Sigmoid colon (tissue), 7 donors: Measurements from ENCODE around the gene TRPM4. TPM values are rescaled to one million over a fixed set of nuclear protein-coding genes. Genes with fewer than 3 reads are reported as not detected.

ENCODE experiments used
- DNase-seq: peaks from one replicate; pipeline ENCODE4 v3.0.0-alpha.2; 2019
- H3K27ac ChIP-seq, 4 donors: fragments of 200-600 bp; sonication (generic); one replicate each; pipeline ENCODE4 v1.5.1; 2016 to 2019; ENCODE audit warnings: mild to moderate bottlenecking in 1 of 4
- H3K27me3 ChIP-seq, 3 donors: fragments of 200-600 bp; sonication (generic); one replicate each; pipeline ENCODE4 v1.5.1; 2019; ENCODE audit warnings: mild to moderate bottlenecking in 1 of 3
- H3K36me3 ChIP-seq, 4 donors: fragments of 200-600 bp; sonication (generic); one replicate each; pipeline ENCODE4 v1.5.1; 2016 to 2019
- H3K4me1 ChIP-seq, 4 donors: fragments of 200-600 bp; sonication (generic); one replicate each; pipeline ENCODE4 v1.5.1; 2017 to 2019
- H3K4me3 ChIP-seq, 4 donors: fragments of 200-600 bp; sonication (generic); one replicate each; pipeline ENCODE4 v1.5.1; 2017 to 2019; ENCODE audit warnings: mild to moderate bottlenecking in 2 of 4, moderate library complexity in 1 of 4
- H3K9me3 ChIP-seq, 4 donors: fragments of 200-600 bp in 3 of 4; sonication (generic) in 3 of 4; one replicate each; pipeline versions ENCODE4 v1.5.1 to v1.6.1; 2013 to 2019
- EP300 ChIP-seq, 4 donors: sonication (generic); formaldehyde crosslinking; IDR thresholded peaks; one replicate each; pipeline ENCODE4 v1.6.1; 2017; ENCODE audit warnings: antibody characterized with exemption in 4 of 4
- POLR2A ChIP-seq, 2 donors: fragments of 450-650 bp; IDR thresholded peaks; one replicate each; pipeline ENCODE4 v1.6.1; 2016; ENCODE audit warnings: antibody characterized with exemption in 2 of 2, mild to moderate bottlenecking in 2 of 2, moderate library complexity in 2 of 2
- POLR2AphosphoS5 ChIP-seq, 4 donors: sonication (generic); formaldehyde crosslinking; IDR thresholded peaks; one replicate each; pipeline ENCODE4 v1.6.1; 2017; ENCODE audit warnings: antibody characterized with exemption in 4 of 4
- WGBS, 2 donors: extraction: QIAGEN DNeasy Blood & Tissue Kit; methylation state at CpG; one replicate each; pipeline ENCODE4 v1.1.7; 2013; 5-methylcytosine and 5-hydroxymethylcytosine counted together
- intact Hi-C: fragments of 100-400 bp; cut with DNase I; formaldehyde crosslinking; loops from one replicate; pipeline ENCODE4 v1.15.1; 2023
- polyA plus RNA-seq, 3 donors: library from polyadenylated mRNA; stranded (reverse); fragments of 200-250 nt; gene quantifications; one replicate each; pipeline ENCODE4 v1.2.3, GENCODE V29; 2013
- total RNA-seq, 4 donors: library from RNA; depleted of rRNA; stranded (reverse); fragments of >200 nt; gene quantifications; one replicate each; pipeline ENCODE4 v1.1.0, GENCODE V29; 2016
- TF ChIP-seq, protein P1 (sequence below), 4 experiments: fragments of 450-650 bp in 3 of 4; fragments of 200-600 bp in 1 of 4; IDR thresholded peaks; one replicate each; pipeline ENCODE4 v1.5.1; 2016 to 2019; ENCODE audit warnings: antibody characterized with exemption in 4 of 4, mild to moderate bottlenecking in 3 of 4, moderate library complexity in 2 of 4
- donor health status: healthy with polysubstance abuse.
- donor health status: Bipolar disorder and iron deficiency.
- donor health status: healthy.

TRPM4 gene
- total and polyA plus RNA-seq, 7 donors = 7.9 to 166 (median 18.0) TPM

DNA sequence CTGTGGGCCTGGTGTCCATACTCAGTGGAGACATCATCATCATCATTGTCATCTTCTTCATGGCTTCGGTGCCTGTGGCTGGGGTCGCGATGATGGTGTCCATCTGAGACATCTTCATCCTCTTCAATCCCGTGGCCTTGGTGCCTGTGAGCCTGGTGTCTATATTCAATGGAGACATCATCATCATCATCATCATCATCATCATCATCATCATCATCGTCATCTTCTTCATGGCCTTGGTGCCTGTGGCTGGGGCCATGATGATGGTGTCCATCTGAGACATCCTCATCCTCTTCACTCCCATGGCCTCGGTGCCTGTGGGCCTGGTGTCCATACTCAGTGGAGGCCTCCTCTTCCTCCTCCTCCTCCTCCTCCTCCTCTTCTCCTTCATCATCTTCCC is 3.3 kb upstream of the TRPM4 start:
- H3K27me3 ChIP-seq = peaks cover 0 to 2% (median 0%) of the 10 kb centered on the region in 3 donors
- H3K9me3 ChIP-seq = no peaks in the 10 kb centered on the region
- no peak overlapping the region for H3K27ac ChIP-seq
- H3K4me3 ChIP-seq = no peak overlapping the region
- peaks cover 0 to 42% (median 35%) of the 10 kb centered on the region in 4 donors for H3K4me1 ChIP-seq
- 94 to 96% methylated on average over 6 of the region's 6 CpGs for WGBS, 2 donors
- TF ChIP-seq EP300 (IDR thresholded peaks at IDR 0.05) (no peak), POLR2A (IDR thresholded peaks at IDR 0.05) (no peak), POLR2AphosphoS5 (IDR thresholded peaks at IDR 0.05) (no peak)
- TF ChIP-seq, protein P1, sequence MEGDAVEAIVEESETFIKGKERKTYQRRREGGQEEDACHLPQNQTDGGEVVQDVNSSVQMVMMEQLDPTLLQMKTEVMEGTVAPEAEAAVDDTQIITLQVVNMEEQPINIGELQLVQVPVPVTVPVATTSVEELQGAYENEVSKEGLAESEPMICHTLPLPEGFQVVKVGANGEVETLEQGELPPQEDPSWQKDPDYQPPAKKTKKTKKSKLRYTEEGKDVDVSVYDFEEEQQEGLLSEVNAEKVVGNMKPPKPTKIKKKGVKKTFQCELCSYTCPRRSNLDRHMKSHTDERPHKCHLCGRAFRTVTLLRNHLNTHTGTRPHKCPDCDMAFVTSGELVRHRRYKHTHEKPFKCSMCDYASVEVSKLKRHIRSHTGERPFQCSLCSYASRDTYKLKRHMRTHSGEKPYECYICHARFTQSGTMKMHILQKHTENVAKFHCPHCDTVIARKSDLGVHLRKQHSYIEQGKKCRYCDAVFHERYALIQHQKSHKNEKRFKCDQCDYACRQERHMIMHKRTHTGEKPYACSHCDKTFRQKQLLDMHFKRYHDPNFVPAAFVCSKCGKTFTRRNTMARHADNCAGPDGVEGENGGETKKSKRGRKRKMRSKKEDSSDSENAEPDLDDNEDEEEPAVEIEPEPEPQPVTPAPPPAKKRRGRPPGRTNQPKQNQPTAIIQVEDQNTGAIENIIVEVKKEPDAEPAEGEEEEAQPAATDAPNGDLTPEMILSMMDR (IDR thresholded peaks at IDR 0.05) = no peak
- intact Hi-C loops = no loop called here
- H3K36me3 ChIP-seq = no peaks in the 10 kb centered on the region
- DNase-seq = no peak

DNA sequence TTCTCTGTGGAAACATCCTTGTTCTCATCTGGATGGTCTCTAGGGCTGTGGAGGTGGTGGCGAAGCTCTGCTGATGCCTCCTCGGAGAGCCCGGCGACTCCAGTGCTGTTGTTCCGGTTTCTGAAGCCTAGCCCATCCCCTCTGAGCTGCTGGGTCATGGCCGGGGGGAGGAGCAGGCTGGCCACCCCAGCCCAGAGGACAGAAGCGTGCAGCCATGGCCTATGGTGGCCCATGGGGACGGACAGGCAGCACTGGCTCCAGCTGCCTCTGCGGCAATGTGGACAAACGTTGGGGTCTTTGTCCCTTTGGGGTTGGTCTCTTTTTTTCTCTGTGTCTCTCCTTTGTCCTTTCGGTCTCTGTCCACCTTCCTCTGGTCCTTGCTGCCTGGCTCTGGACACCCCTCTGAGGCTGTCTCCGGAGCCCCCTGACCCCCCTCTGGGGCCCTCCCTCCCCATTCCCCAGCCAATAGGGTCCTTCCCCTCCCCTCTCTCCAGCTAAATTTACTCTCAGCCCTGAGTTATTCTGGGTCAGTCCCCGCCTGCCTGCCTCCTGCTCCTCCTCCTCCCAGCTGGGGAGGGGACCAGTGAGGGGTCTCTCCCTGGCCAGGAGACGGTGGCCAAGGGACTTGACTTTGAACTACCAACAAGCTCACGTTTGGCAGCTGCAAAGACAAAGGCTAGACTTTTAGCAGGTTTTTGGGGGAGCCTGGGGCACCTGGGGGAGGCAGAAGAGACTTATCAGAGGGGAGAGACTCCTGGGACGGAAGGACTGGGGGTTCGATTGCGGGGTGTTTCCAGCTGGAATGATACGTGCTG is 2.4 kb upstream of the TRPM4 start, which contains the start of gene HRC:
HRC (minus strand) TSS at position 392 of the 815 bp plus-strand sequence; CDS start at position 233, 159 bp downstream.
- TF ChIP-seq POLR2AphosphoS5 (IDR thresholded peaks at IDR 0.05) = no peak
- TF ChIP-seq, protein P1 (IDR thresholded peaks at IDR 0.05) = no peak
- TF ChIP-seq POLR2A (IDR thresholded peaks at IDR 0.05) = no peak
- no peak for TF ChIP-seq EP300 (IDR thresholded peaks at IDR 0.05)
- DNase-seq = no peak
- no peak within 1 kb of the TSS for H3K4me3 ChIP-seq
- no peaks in the 10 kb centered on the region for H3K9me3 ChIP-seq
- peaks cover 0 to 2% (median 0%) of the 10 kb centered on the region in 3 donors for H3K27me3 ChIP-seq
- H3K36me3 ChIP-seq = no peaks in the 10 kb centered on the region
- WGBS, 2 donors = 73 to 87% methylated on average over 19 of the region's 19 CpGs
- intact Hi-C loops = no loop called here
- peaks cover 0 to 32% (median 28%) of the 10 kb centered on the region in 4 donors for H3K4me1 ChIP-seq
- peak within 1 kb of the TSS in 2 of 4 donors; percentile 21 to 27 for H3K27ac ChIP-seq

DNA sequence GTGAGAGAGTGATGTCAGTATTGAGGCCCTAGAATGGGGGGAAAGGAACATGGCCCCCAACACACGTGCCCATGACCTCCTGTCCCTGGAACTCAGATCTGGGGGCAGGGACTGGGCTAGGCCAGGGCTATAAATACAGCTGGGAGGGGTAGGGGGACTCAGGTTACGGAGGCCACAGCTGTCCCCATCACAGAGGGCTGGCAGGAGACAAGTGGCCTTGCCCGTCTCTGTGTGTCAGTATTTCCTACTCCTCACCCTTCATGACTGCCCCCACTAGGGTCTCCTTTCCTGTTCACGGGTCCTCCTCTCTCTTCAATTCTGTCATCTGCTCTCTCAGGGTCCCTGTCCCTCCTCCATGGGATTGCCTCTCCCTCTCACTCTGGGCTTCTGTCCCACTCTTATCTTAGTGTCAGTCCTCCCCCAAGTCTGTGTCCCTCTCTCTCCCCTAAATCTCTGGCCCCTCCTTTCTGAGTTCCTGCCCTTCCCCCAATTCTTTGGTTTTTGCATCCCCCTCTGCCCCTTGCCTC is 1.7 kb upstream of the TRPM4 start:
- no peak for DNase-seq
- Histone ChIP-seq H3K27me3 (no peaks in the 10 kb centered on the region), H3K9me3 (no peaks in the 10 kb centered on the region), H3K4me3 (no peak overlapping the region), H3K4me1 (peaks cover 0 to 28% (median 23%) of the 10 kb centered on the region in 4 donors), H3K36me3 (no peaks in the 10 kb centered on the region), H3K27ac (peak overlapping the region in 2 of 4 donors; percentile 21 to 27)
- WGBS, 2 donors = 66% methylated on average over 4 of the region's 4 CpGs
- intact Hi-C loops = no loop called here
- TF ChIP-seq, protein P1 (IDR thresholded peaks at IDR 0.05) = no peak
- TF ChIP-seq EP300 (IDR thresholded peaks at IDR 0.05) (no peak), POLR2A (IDR thresholded peaks at IDR 0.05) (no peak), POLR2AphosphoS5 (IDR thresholded peaks at IDR 0.05) (no peak)

DNA sequence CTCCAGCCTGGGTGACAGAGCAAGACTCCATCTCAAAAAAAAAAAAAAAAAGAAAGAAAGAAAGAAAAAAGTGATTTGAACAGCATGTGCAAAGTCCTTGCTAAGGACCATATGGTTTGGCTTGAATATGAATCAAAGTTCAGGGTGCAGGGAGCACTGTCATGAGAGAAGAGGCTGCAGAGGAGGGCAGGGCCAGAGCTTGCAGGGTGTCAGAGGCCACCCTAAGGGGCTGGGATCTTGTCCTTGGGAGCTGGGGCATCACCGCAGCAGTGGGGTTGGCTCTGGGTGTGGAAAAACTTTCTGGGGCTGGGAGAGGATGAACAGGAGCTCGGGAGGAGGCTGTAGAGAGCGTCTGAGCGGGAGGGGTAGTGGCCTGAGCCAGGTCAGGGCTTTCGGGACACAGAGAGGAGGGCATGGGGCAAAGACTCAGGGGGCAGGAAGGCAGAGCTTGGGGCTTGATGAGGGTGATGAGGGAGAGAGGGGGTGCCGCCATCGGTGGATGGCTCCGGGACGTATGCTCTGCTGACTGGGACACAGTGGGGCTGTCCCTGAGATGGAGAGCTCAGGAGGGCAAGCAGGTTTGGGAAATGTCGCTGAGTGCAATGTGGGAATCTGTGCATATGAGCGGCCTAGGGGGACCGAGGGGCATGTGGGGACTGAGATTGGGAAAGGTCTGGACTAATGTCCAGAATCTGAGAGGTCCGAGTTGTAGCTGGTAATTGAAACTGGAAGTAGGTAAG is 3.0 kb downstream of the TRPM4 start:
- Histone ChIP-seq H3K4me1 (peaks cover 0 to 26% (median 21%) of the 10 kb centered on the region in 4 donors), H3K27me3 (no peaks in the 10 kb centered on the region), H3K4me3 (no peak overlapping the region), H3K9me3 (no peaks in the 10 kb centered on the region), H3K27ac (no peak overlapping the region), H3K36me3 (no peaks in the 10 kb centered on the region)
- TF ChIP-seq POLR2AphosphoS5 (IDR thresholded peaks at IDR 0.05) (no peak), EP300 (IDR thresholded peaks at IDR 0.05) (no peak), POLR2A (IDR thresholded peaks at IDR 0.05) (no peak)
- TF ChIP-seq, protein P1 (IDR thresholded peaks at IDR 0.05) = no peak
- intact Hi-C loops = no loop called here
- whole genome bisulfite sequencing, 2 donors = 72 to 86% methylated on average over 13 of the region's 13 CpGs
- DNase-seq = no peak
